ENCODE data around the gene IL13RA1. TPM values are rescaled to one million over a fixed set of nuclear protein-coding genes. Genes with fewer than 3 reads are reported as not detected.
A peak's percentile ranks its signal among the peaks of the same experiment; 100 is the strongest.
"Not testable (repeated sequence)": the region's sequence is repeated elsewhere in the genome, so short reads cannot be mapped to it uniquely, and the experiment has no call there.

Gene IL13RA1
- total RNA-seq, 2 experiments from 2014 or later: 0.42 to 0.47 TPM

DNA sequence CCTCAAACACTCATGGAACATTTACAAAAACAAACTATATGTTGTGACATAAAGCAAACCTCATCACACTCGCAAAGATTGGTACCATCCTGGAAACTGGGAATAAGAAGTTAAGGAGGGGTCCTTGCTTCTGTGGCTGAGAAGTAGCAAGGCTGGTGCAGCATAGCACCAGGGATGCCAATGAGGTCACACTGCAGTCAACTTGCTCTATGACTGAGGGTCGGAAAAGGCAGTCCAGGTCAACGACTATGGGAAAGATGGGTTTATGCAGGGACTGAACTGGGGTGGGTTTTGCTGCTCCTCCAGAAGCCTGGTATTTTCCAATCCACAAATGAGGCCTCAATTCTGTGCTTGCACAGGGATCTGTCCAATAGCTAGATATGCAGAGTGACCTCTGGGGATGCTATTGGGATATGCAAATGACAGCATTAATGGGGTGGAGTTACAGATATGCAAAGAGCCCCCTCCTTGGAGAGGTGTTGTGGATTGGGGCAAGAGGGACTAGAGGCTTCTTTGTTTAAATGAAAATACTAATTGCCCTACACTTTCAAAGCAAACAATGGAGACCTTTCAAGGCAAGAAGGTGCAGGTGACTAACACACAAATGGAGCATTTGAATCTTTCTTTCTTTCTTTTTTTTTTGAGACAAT is 7.2 kb upstream of the IL13RA1 start:
- no peaks in the 10 kb centered on the region for H3K36me3 Mint-ChIP-seq
- H3K27ac Mint-ChIP-seq: no peak overlapping the region
- no peaks in the 10 kb centered on the region for H3K4me1 Mint-ChIP-seq
- H3K4me3 Mint-ChIP-seq: no peak overlapping the region
- DNase-seq: no peak
- peaks cover 13% of the 10 kb centered on the region for H3K27me3 Mint-ChIP-seq
- H3K9me3 Mint-ChIP-seq: no peaks in the 10 kb centered on the region

GRCh38 chrX:118723376-118723775 is 4.0 kb upstream of the IL13RA1 start:
- no peak overlapping the region for H3K27ac Mint-ChIP-seq
- H3K27me3 Mint-ChIP-seq: peaks cover 35% of the 10 kb centered on the region
- no peak overlapping the region for H3K4me3 Mint-ChIP-seq
- DNase-seq: no peak
- no peaks in the 10 kb centered on the region for H3K36me3 Mint-ChIP-seq
- no peaks in the 10 kb centered on the region for H3K9me3 Mint-ChIP-seq
- H3K4me1 Mint-ChIP-seq: no peaks in the 10 kb centered on the region

GRCh38 chrX:118724365-118724764 is 3.0 kb upstream of the IL13RA1 start:
- no peaks in the 10 kb centered on the region for H3K36me3 Mint-ChIP-seq
- no peaks in the 10 kb centered on the region for H3K4me1 Mint-ChIP-seq
- H3K27me3 Mint-ChIP-seq: peaks cover 42% of the 10 kb centered on the region
- no peak for DNase-seq
- no peak overlapping the region for H3K27ac Mint-ChIP-seq
- H3K9me3 Mint-ChIP-seq: no peaks in the 10 kb centered on the region
- no peak overlapping the region for H3K4me3 Mint-ChIP-seq

GRCh38 chrX:118724775-118725174 is 2.6 kb upstream of the IL13RA1 start:
- H3K9me3 Mint-ChIP-seq: no peaks in the 10 kb centered on the region
- H3K27me3 Mint-ChIP-seq: peaks cover 42% of the 10 kb centered on the region
- no peak for DNase-seq
- H3K4me1 Mint-ChIP-seq: no peaks in the 10 kb centered on the region
- H3K4me3 Mint-ChIP-seq: no peak overlapping the region
- H3K36me3 Mint-ChIP-seq: no peaks in the 10 kb centered on the region
- no peak overlapping the region for H3K27ac Mint-ChIP-seq

DNA sequence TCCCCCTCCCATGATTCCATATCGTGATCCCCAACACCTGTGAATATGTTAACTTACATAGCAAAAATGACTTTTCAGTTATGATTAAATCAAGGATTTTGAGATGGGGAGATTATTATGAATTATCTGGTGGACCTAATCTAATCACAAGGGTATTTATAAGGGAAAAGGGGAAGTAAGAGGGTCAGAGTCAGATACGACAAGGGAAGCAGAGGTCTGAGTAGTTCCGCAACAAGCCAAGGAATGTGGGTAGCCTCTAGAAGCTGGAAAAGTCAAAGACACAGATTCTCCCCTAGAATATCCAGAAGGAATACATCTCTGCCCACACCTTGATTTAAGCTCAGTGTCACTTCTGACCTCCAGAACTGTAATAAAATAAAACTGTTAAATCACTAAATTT is 1.0 kb upstream of the IL13RA1 start:
- Mint-ChIP-seq H3K4me3 (no peak overlapping the region), H3K27ac (no peak overlapping the region), H3K27me3 (peaks cover 52% of the 10 kb centered on the region), H3K36me3 (no peaks in the 10 kb centered on the region), H3K9me3 (no peaks in the 10 kb centered on the region), H3K4me1 (no peaks in the 10 kb centered on the region)
- no peak for DNase-seq

DNA sequence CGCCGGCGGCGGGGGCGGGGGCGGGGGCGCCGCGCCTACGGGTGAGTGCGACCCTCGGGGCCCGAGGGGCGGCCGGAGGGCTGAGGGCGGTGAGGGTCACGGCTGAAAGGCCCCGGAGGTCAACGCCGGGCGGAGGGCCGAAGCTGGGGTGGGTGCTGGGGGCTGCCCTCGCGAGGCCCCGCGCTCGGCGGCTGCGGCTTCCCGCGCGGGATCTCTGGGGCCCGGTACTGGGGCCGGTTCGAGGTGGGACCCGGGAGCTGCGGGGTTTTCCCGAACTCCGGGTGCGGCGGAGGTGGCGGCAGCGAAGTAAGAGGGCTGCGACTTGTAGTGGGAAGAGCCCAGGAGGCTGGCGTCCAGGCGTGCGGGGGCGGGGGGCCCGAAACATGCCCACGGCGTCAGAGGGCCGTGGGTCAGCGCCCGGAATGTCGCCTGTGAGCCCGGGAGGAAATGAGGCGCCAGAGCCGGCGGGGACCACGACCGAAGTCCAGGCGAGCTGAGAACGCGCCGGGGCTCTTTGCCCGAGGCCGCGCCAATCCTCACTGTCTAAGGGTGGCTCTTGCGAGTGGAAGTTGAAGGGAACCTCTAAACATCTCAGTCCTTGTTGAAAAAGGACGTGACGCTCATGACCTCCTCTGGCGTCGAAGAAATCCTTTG is 407 bp downstream of the IL13RA1 start:
- Mint-ChIP-seq H3K27ac (no peak overlapping the region), H3K9me3 (no peaks in the 10 kb centered on the region), H3K36me3 (no peaks in the 10 kb centered on the region), H3K4me1 (no peaks in the 10 kb centered on the region), H3K27me3 (peaks cover 48% of the 10 kb centered on the region), H3K4me3 (peak overlapping the region; percentile 32)
- DNase-seq: no peak

DNA sequence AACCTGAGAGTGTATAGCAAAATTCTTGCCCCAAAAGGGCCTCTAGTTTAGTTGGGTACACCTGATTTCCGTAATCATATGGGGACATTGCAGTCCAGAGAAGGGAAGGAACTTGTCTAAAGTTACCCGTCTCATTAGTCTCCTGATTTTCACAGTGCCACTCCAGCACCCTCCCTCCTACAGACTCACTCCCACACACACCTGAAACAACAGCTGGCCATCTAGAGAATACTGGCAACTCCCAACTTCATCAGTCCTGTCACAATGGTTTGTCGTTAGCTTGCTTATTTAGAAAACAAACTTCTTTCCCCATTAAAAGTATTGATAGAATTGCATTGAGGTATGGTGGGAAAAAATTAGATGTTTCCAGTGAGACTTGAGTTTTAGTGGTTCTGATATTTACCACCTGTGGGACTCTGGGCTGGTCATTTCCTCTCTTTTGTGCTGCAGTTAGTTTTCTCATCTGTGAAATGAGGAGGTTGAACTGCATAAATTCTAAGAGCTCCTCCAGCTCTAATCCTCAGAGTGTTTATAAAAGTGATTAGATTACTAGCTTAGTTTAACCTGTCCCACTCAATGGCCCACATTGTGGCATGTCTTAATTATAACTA is 1.7 kb downstream of the IL13RA1 start:
- Mint-ChIP-seq H3K36me3 (no peaks in the 10 kb centered on the region), H3K9me3 (no peaks in the 10 kb centered on the region), H3K27me3 (peaks cover 54% of the 10 kb centered on the region), H3K4me3 (no peak overlapping the region), H3K27ac (no peak overlapping the region), H3K4me1 (no peaks in the 10 kb centered on the region)
- no peak for DNase-seq

GRCh38 chrX:118730500-118731247 is 3.3 kb downstream of the IL13RA1 start:
- Mint-ChIP-seq H3K4me3 (no peak overlapping the region), H3K36me3 (no peaks in the 10 kb centered on the region), H3K9me3 (peaks cover 3% of the 10 kb centered on the region), H3K4me1 (peaks cover 7% of the 10 kb centered on the region), H3K27me3 (peaks cover 47% of the 10 kb centered on the region), H3K27ac (no peak overlapping the region)
- DNase-seq: no peak

GRCh38 chrX:118732551-118732950 is 5.1 kb downstream of the IL13RA1 start:
- not testable (repeated sequence) for H3K9me3 Mint-ChIP-seq, DNase-seq, H3K36me3 Mint-ChIP-seq, H3K27ac Mint-ChIP-seq, H3K4me1 Mint-ChIP-seq, H3K4me3 Mint-ChIP-seq
- H3K27me3 Mint-ChIP-seq: peaks cover 37% of the 10 kb centered on the region

GRCh38 chrX:118734909-118735308 is 7.5 kb downstream of the IL13RA1 start:
- peaks cover 3% of the 10 kb centered on the region for H3K9me3 Mint-ChIP-seq
- peaks cover 24% of the 10 kb centered on the region for H3K27me3 Mint-ChIP-seq
- H3K36me3 Mint-ChIP-seq: peaks cover 3% of the 10 kb centered on the region
- peaks cover 7% of the 10 kb centered on the region for H3K4me1 Mint-ChIP-seq
- no peak overlapping the region for H3K4me3 Mint-ChIP-seq
- no peak for DNase-seq
- H3K27ac Mint-ChIP-seq: no peak overlapping the region

GRCh38 chrX:118736394-118737010 is 9.1 kb downstream of the IL13RA1 start:
- Mint-ChIP-seq H3K36me3 (peaks cover 3% of the 10 kb centered on the region), H3K9me3 (peaks cover 3% of the 10 kb centered on the region), H3K4me1 (peaks cover 7% of the 10 kb centered on the region), H3K27me3 (peaks cover 15% of the 10 kb centered on the region), H3K27ac (no peak overlapping the region), H3K4me3 (no peak overlapping the region)
- DNase-seq: no peak

GRCh38 chrX:118739577-118739976 is 12.2 kb downstream of the IL13RA1 start:
- no peak overlapping the region for H3K27ac Mint-ChIP-seq
- peaks cover 3% of the 10 kb centered on the region for H3K36me3 Mint-ChIP-seq
- H3K4me3 Mint-ChIP-seq: no peak overlapping the region
- peaks cover 9% of the 10 kb centered on the region for H3K27me3 Mint-ChIP-seq
- peaks cover 7% of the 10 kb centered on the region for H3K4me1 Mint-ChIP-seq
- H3K9me3 Mint-ChIP-seq: peaks cover 3% of the 10 kb centered on the region
- DNase-seq: no peak

DNA sequence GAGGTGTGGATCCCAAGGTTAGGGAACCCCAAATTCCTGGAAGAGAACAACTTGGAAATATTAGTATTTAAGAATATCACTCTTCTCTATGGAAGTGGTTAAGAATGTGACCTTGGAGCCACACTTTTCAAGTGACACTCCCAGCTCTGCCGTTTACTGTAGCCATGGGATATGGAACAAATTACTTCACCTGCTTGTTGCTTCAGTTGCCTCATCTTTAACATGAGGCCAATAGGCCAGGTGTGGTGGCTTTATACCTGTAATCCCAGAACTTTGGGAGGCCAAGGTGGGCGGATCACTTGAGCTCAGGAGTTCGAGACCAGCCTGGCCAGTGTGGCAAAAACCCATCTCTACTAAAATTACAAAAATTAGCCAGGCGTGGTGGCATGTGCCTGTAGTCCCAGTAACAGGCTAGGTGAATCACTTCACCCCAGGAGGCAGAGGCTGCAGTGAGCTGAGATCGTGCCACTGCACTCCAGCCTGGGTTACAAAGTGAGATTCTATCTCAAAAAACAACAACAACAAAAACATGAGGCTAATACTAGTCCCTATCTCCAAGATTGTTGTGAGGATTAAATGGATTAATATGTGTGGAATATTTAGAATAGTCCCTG is 13.0 kb downstream of the IL13RA1 start:
- Mint-ChIP-seq H3K27ac (no peak overlapping the region), H3K27me3 (peaks cover 4% of the 10 kb centered on the region), H3K4me3 (no peak overlapping the region), H3K4me1 (peaks cover under 1% of the 10 kb centered on the region), H3K9me3 (no peaks in the 10 kb centered on the region), H3K36me3 (peaks cover 3% of the 10 kb centered on the region)
- DNase-seq: no peak

GRCh38 chrX:118742176-118742575 is 14.8 kb downstream of the IL13RA1 start:
- Mint-ChIP-seq H3K36me3 (no peaks in the 10 kb centered on the region), H3K27me3 (no peaks in the 10 kb centered on the region), H3K4me3 (no peak overlapping the region), H3K27ac (no peak overlapping the region), H3K9me3 (no peaks in the 10 kb centered on the region), H3K4me1 (no peaks in the 10 kb centered on the region)
- DNase-seq: no peak
